Right ventricle myocardium inferior (tissue), 1 donor: ENCODE data around the gene CCT3. TPM values are rescaled to one million over a fixed set of nuclear protein-coding genes. Genes with fewer than 3 reads are reported as not detected.

Source experiments
- ATAC-seq: fragments of 200-7000 bp; cut with Tn5 transposase; one replicate; pipeline ENCODE4 v1.9.1; 2020; ENCODE audit warnings: mild to moderate bottlenecking, moderate library complexity
- DNase-seq: peaks from one replicate; pipeline ENCODE4 v3.0.0; 2021; ENCODE audit errors: missing footprints
- intact Hi-C: fragments of 100-400 bp; cut with DNase I; formaldehyde crosslinking; loops from one replicate; pipeline ENCODE4 v1.11.0; 2022
- total RNA-seq: library from RNA; stranded (reverse); fragmentation: NEBNext Ultra II Directional; extraction: Animal tissue kit (Norgen Biotek cat#: 25700); gene quantifications from one replicate; pipeline ENCODE4 v1.2.1, GENCODE V29; 2021
- donor health status: DM: no; HTN: yes; CAD: no; lungs with severe emphysema.

Gene CCT3
- total RNA-seq, 1 donor from 2014 or later = 137 TPM

GRCh38 chr1:156260896-156261295 is 77.2 kb downstream of the CCT3 start:
- intact Hi-C loops = loop anchor here (2.0 kb wide), 1 partner anchor 26 kb away; no protein-coding TSS in a partner anchor
- ATAC-seq (no peak), DNase-seq (no peak)

- ATAC-seq = no peak
These were observed 78.3 kb downstream of the CCT3 start for GRCh38 chr1:156259805-156260204.

More at GRCh38 chr1:156259805-156260204, 78.3 kb downstream of the CCT3 start:
- DNase-seq = no peak
- intact Hi-C loops = loop anchor here (2.0 kb wide), 1 partner anchor 25 kb away; no protein-coding TSS in a partner anchor

Other genes with a start within 250 kb of the CCT3 start
- 288 TPM for gene LMNA, start 223.6 kb downstream of the CCT3 start, total RNA-seq
- gene SEMA4A, start 184.7 kb downstream of the CCT3 start, total RNA-seq = 2.2 TPM
- 16.3 TPM for gene SLC25A44, start 144.2 kb downstream of the CCT3 start, total RNA-seq
- 68.6 TPM for gene PMF1, start 125.3 kb downstream of the CCT3 start, total RNA-seq
- 0.32 TPM for gene BGLAP, start 96.1 kb downstream of the CCT3 start, total RNA-seq
- 0.54 TPM for gene PAQR6, start 90.2 kb downstream of the CCT3 start, total RNA-seq
- gene SMG5, start 55.5 kb downstream of the CCT3 start, total RNA-seq = 91.6 TPM
- gene TMEM79, start 54.0 kb downstream of the CCT3 start, total RNA-seq = 1.4 TPM
- gene GLMP, start 42.6 kb downstream of the CCT3 start, total RNA-seq = 16.4 TPM
- gene VHLL, start 39.0 kb downstream of the CCT3 start, total RNA-seq = not detected
- gene TSACC, start 234 bp upstream of the CCT3 start, total RNA-seq = not detected
- gene RHBG, start 30.9 kb upstream of the CCT3 start, total RNA-seq = not detected
- gene MEF2D, start 162.5 kb upstream of the CCT3 start, total RNA-seq = 99.7 TPM
- 1.2 TPM for gene IQGAP3, start 234.3 kb upstream of the CCT3 start, total RNA-seq
- not detected for gene TTC24, start 241.4 kb upstream of the CCT3 start, total RNA-seq